ENCODE data around the gene CD1B.

GRCh38 chr1:158335213-158335532 lies 3.8 kb upstream of the CD1B start:
- TF ChIP-seq POLR2A (IDR thresholded peaks at IDR 0.05; ENCODE audit: extremely low read depth, insufficient read length) = no peak
- TF ChIP-seq CTCF (IDR thresholded peaks at IDR 0.05; ENCODE audit: low read depth, low read length) = no peak
- no peak for TF ChIP-seq MAX (IDR thresholded peaks at IDR 0.05; ENCODE audit: low read depth, low read length)
